WERI-Rb-1 (cell line): ENCODE measurements around the gene UBIAD1.

Experiments
- DNase-seq: peaks from one replicate; pipeline ENCODE4 v3.0.0-alpha.2; 2020
- H3K27ac ChIP-seq: fragments of 250-450 bp; sonication (Bioruptor Pico); 2 replicates; pipeline ENCODE4 v1.5.1; 2020; ENCODE audit warnings: mild to moderate bottlenecking, moderate library complexity
- H3K27me3 ChIP-seq: fragments of 250-450 bp; sonication (Bioruptor Pico); 2 replicates; pipeline ENCODE4 v1.5.1; 2021; ENCODE audit warnings: mild to moderate bottlenecking, low read depth, moderate library complexity; ENCODE audit not compliant: insufficient read depth, severe bottlenecking
- H3K36me3 ChIP-seq: fragments of 250-450 bp; sonication (Bioruptor Pico); 2 replicates; pipeline ENCODE4 v1.5.1; 2020; ENCODE audit warnings: mild to moderate bottlenecking, moderate library complexity
- H3K4me3 ChIP-seq: 2 replicates; pipeline ENCODE4 v1.5.1; 2011; ENCODE audit warnings: low read depth, mild to moderate bottlenecking, control low read depth, low read length
- H3K9me3 ChIP-seq: fragments of 250-450 bp; sonication (Bioruptor Pico); 2 replicates; pipeline ENCODE4 v1.5.1; 2021; ENCODE audit warnings: mild to moderate bottlenecking, moderate library complexity; ENCODE audit not compliant: severe bottlenecking
- CTCF ChIP-seq: IDR thresholded peaks from 2 replicates; pipeline ENCODE4 v1.5.1; 2011; ENCODE audit warnings: low read depth, mild to moderate bottlenecking, control low read depth, inconsistent platforms, low read length

The UBIAD1 gene

GRCh38 chr1:11272832-11273594, at the start of gene UBIAD1:
UBIAD1 (plus strand) TSS chr1:11273198; CDS start chr1:11273532, 334 bp downstream.
- Histone ChIP-seq H3K9me3 (no peaks in the 10 kb centered on the region), H3K36me3 (peaks cover 22% of the 10 kb centered on the region), H3K27me3 (no peaks in the 10 kb centered on the region), H3K27ac (peak within 1 kb of the TSS; percentile 99), H3K4me3 (peak within 1 kb of the TSS; percentile 94)
- no peak; the same call in 1 of the 2 replicates for TF ChIP-seq CTCF
- peak; percentile 85 for DNase-seq

- Histone ChIP-seq H3K9me3 (no peaks in the 10 kb centered on the region), H3K36me3 (peaks cover 64% of the 10 kb centered on the region), H3K27me3 (no peaks in the 10 kb centered on the region), H3K27ac (no peak overlapping the region), H3K4me3 (no peak overlapping the region)
- no peak for TF ChIP-seq CTCF
- DNase-seq: peak; percentile 39
Measured at GRCh38 chr1:11227106-11228077, 45.6 kb upstream of the UBIAD1 start.

GRCh38 chr1:11229203-11229602, 43.8 kb upstream of the UBIAD1 start:
- H3K4me3 ChIP-seq: no peak overlapping the region
- DNase-seq: no peak
- no peak for TF ChIP-seq CTCF
- H3K36me3 ChIP-seq: peaks cover 78% of the 10 kb centered on the region
- no peaks in the 10 kb centered on the region for H3K27me3 ChIP-seq
- no peaks in the 10 kb centered on the region for H3K9me3 ChIP-seq
- H3K27ac ChIP-seq: no peak overlapping the region

GRCh38 chr1:11233208-11233607, 39.8 kb upstream of the UBIAD1 start:
- H3K4me3 ChIP-seq: no peak overlapping the region
- no peaks in the 10 kb centered on the region for H3K9me3 ChIP-seq
- TF ChIP-seq CTCF: no peak
- DNase-seq: no peak
- H3K36me3 ChIP-seq: peaks cover 84% of the 10 kb centered on the region
- no peak overlapping the region for H3K27ac ChIP-seq
- H3K27me3 ChIP-seq: no peaks in the 10 kb centered on the region

- Histone ChIP-seq H3K27me3 (no peaks in the 10 kb centered on the region), H3K27ac (no peak overlapping the region), H3K9me3 (no peaks in the 10 kb centered on the region), H3K36me3 (peaks cover 78% of the 10 kb centered on the region), H3K4me3 (no peak overlapping the region)
- TF ChIP-seq CTCF: no peak
- no peak for DNase-seq
Measured at GRCh38 chr1:11237356-11237755, 35.6 kb upstream of the UBIAD1 start.
